ENCODE results near the gene ATAD3B.
"Not testable (repeated sequence)": the region's sequence is repeated elsewhere in the genome, so short reads cannot be mapped to it uniquely, and the experiment has no call there.

The ATAD3B gene

DNA sequence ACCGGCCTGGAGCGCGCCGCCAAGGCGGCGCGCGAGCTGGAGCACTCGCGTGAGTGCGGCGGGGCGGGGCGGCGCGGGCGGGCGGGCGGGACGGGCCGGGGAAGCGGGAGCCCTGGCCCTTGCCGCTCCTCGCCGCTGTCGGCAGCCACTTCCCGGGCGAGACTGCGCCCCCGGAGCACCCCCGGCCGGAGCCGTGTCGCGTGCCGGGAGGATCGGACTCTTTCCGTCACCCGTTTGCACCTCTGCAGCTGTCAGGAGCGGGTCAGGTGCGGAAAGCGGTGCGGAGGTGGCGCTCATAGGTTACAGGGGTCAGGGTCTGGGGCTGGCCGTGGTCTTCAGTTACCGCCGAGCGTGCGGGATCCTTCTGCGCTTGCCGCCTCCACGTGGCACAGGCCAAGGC lies 40.9 kb downstream of the ATAD3B start:
- H3K27me3 Mint-ChIP-seq, H3K9me3 Mint-ChIP-seq, DNase-seq: not testable (repeated sequence)
- Mint-ChIP-seq H3K27ac (peak overlapping the region; percentile 80), H3K4me3 (peak overlapping the region; percentile 77 to 78), H3K4me1 (peaks cover 10 to 16% of the 10 kb centered on the region in 2 donors), H3K36me3 (peaks cover 9 to 14% of the 10 kb centered on the region in 2 donors)
- peak; percentile 31 to 37 for ATAC-seq (replicated peaks)

DNA sequence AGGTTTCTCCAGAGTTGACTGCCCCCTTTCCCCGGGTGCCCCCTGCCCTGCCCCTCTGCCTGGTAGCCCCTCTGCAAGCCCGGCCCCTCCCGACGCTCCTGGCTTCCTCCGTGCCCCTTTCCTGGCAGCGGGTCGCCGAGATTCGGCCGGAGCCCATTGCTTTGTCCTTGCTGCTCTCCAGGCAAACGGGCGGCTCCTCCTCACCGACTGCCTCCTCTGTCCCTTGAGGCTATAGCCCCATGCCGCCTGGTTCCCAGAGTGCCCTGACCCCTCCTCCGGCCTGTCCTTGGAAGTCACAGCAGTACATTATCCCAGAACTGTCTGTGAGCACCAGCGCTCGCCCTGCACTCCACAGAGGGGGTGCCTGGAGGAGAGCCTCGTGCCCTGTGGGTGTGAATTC lies 42.1 kb downstream of the ATAD3B start:
- ATAC-seq (replicated peaks); H3K9me3 Mint-ChIP-seq; H3K27me3 Mint-ChIP-seq; DNase-seq: not testable (repeated sequence)
- Mint-ChIP-seq H3K27ac (peak overlapping the region; percentile 42), H3K36me3 (peaks cover 17 to 24% of the 10 kb centered on the region in 2 donors), H3K4me1 (peaks cover 12 to 16% of the 10 kb centered on the region in 2 donors), H3K4me3 (peak overlapping the region; percentile 79 to 82)

DNA sequence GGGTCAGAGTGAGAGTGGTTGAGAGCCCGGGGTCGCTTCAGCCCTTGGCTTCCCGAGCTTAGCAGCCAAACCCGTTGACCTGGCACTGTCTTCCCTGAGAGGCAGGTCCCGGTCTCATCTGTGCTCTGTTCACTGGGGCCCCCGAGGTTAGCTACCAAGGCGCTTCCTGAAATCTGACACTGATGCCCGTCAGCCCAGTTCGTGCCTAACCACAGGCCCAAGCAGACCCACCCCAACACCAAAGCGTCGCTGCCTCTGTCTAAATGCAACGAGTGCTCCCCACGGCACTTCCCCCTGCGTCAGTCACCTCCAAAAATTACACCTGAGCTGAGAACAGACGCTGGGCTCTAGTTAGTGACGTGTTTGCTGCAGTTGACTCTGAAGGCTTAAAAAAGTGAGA lies 42.8 kb downstream of the ATAD3B start:
- not testable (repeated sequence) for ATAC-seq (replicated peaks); H3K9me3 Mint-ChIP-seq; H3K27me3 Mint-ChIP-seq; DNase-seq; H3K27ac Mint-ChIP-seq
- peak overlapping the region in 1 of 2 donors; percentile 79 for H3K4me3 Mint-ChIP-seq
- peaks cover 18 to 25% of the 10 kb centered on the region in 2 donors for H3K36me3 Mint-ChIP-seq
- peaks cover 12 to 16% of the 10 kb centered on the region in 2 donors for H3K4me1 Mint-ChIP-seq

GRCh38 chr1:1516923-1517322 lies 45.4 kb downstream of the ATAD3B start:
- not testable (repeated sequence) for H3K9me3 Mint-ChIP-seq; H3K27ac Mint-ChIP-seq; H3K4me3 Mint-ChIP-seq; H3K27me3 Mint-ChIP-seq; DNase-seq; H3K4me1 Mint-ChIP-seq; ATAC-seq (replicated peaks)
- H3K36me3 Mint-ChIP-seq = peaks cover 25 to 34% of the 10 kb centered on the region in 2 donors

GRCh38 chr1:1517973-1518620 lies 46.5 kb downstream of the ATAD3B start:
- no peaks in the 10 kb centered on the region for H3K27me3 Mint-ChIP-seq
- H3K4me1 Mint-ChIP-seq = peaks cover 7 to 8% of the 10 kb centered on the region in 2 donors
- ATAC-seq (replicated peaks) (no peak), DNase-seq (no peak)
- H3K36me3 Mint-ChIP-seq = peaks cover 24 to 32% of the 10 kb centered on the region in 2 donors
- H3K27ac Mint-ChIP-seq = no peak overlapping the region
- H3K4me3 Mint-ChIP-seq = no peak overlapping the region
- no peaks in the 10 kb centered on the region for H3K9me3 Mint-ChIP-seq

- not testable (repeated sequence) for H3K4me3 Mint-ChIP-seq; ATAC-seq (replicated peaks); H3K27ac Mint-ChIP-seq; H3K9me3 Mint-ChIP-seq; H3K27me3 Mint-ChIP-seq; H3K4me1 Mint-ChIP-seq; DNase-seq
- H3K36me3 Mint-ChIP-seq = peaks cover 25 to 31% of the 10 kb centered on the region in 2 donors
Measured at GRCh38 chr1:1518621-1519007, 47.0 kb downstream of the ATAD3B start.

DNA sequence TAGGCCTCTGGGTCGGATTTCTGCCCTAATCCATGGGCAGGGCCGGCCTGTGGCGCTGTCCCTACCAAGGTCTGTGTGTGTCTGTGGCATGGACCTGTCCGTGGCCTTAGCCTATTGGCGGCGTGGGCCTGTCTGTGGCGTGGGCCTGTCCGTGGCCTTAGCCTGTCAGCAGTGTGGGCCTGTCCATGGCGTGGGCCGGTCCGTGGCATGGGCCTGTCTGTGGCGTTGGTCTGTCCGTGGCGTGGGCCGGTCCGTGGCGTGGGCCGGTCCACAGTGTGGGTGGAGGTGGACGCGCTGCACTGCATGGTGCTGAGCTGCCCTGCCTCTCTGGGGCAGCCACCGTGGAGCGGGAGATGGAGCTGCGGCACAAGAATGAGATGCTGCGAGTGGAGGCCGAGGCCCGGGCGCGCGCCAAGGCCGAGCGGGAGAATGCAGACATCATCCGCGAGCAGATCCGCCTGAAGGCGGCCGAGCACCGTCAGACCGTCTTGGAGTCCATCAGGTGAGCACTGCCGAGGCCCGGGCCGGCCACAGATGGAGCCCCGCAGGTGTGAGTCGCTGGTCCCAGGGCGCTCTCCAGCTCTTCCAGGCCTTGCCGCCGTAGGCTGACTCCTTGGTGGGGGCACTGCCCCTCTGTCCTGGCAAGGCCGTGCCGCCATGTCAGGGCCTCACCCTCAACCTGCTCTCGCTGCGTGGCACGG lies 48.4 kb downstream of the ATAD3B start:
- H3K9me3 Mint-ChIP-seq; DNase-seq; ATAC-seq (replicated peaks); H3K27me3 Mint-ChIP-seq; H3K4me3 Mint-ChIP-seq; H3K27ac Mint-ChIP-seq; H3K4me1 Mint-ChIP-seq: not testable (repeated sequence)
- peaks cover 23 to 30% of the 10 kb centered on the region in 2 donors for H3K36me3 Mint-ChIP-seq

DNA sequence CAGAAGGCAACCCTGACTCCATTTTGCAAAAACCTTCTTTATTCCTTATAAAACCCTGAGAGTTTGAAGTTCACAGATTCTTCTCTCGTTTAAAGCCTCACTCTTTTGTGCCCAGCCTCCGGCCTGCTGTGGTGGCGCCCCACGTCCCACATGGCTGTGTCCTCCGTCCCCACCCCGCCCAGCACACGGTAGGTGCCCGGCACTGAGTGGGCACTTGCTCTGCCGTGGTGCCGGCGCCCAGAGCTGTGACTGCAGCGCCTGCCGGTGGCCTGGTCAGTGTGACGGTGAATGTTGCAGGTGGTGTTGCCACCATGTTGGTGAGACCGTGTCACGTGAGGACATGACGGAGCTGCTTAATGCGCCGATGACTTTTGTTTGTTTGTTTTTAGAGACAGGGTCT lies 49.8 kb downstream of the ATAD3B start:
- Mint-ChIP-seq H3K4me1 (peaks cover 0 to 2% of the 10 kb centered on the region in 2 donors), H3K27ac (no peak overlapping the region), H3K4me3 (no peak overlapping the region), H3K27me3 (no peaks in the 10 kb centered on the region), H3K36me3 (peaks cover 24 to 29% of the 10 kb centered on the region in 2 donors), H3K9me3 (no peaks in the 10 kb centered on the region)
- ATAC-seq (replicated peaks) = no peak
- DNase-seq = no peak

DNA sequence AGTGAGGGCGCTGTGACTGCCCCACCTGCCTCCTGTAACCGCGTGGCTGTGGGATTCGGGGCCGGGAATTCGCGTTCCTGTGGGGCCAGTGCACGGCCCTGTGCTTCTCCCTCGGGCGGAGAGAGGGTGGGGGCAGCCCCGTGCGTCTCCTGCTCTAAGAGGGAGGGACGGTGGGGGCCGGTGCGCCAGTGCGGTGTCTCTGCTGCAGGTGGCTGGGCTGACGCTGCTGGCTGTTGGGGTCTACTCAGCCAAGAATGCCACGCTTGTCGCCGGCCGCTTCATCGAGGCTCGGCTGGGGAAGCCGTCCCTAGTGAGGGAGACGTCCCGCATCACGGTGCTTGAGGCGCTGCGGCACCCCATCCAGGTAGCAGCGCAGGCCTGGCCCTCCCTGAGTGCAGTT lies 51.0 kb downstream of the ATAD3B start:
- not testable (repeated sequence) for H3K27ac Mint-ChIP-seq; H3K4me1 Mint-ChIP-seq; H3K4me3 Mint-ChIP-seq; H3K27me3 Mint-ChIP-seq; H3K9me3 Mint-ChIP-seq; DNase-seq; ATAC-seq (replicated peaks)
- H3K36me3 Mint-ChIP-seq = peaks cover 30 to 35% of the 10 kb centered on the region in 2 donors

GRCh38 chr1:1523226-1523625 lies 51.7 kb downstream of the ATAD3B start:
- not testable (repeated sequence) for DNase-seq; H3K27ac Mint-ChIP-seq; H3K4me1 Mint-ChIP-seq; H3K9me3 Mint-ChIP-seq; H3K27me3 Mint-ChIP-seq; H3K4me3 Mint-ChIP-seq; ATAC-seq (replicated peaks)
- H3K36me3 Mint-ChIP-seq = peaks cover 28 to 32% of the 10 kb centered on the region in 2 donors

- not testable (repeated sequence) for H3K9me3 Mint-ChIP-seq; DNase-seq; H3K27me3 Mint-ChIP-seq; H3K4me1 Mint-ChIP-seq; H3K4me3 Mint-ChIP-seq; H3K27ac Mint-ChIP-seq; ATAC-seq (replicated peaks)
- H3K36me3 Mint-ChIP-seq = peaks cover 26 to 29% of the 10 kb centered on the region in 2 donors
Measured at GRCh38 chr1:1523651-1524050, 52.1 kb downstream of the ATAD3B start.

DNA sequence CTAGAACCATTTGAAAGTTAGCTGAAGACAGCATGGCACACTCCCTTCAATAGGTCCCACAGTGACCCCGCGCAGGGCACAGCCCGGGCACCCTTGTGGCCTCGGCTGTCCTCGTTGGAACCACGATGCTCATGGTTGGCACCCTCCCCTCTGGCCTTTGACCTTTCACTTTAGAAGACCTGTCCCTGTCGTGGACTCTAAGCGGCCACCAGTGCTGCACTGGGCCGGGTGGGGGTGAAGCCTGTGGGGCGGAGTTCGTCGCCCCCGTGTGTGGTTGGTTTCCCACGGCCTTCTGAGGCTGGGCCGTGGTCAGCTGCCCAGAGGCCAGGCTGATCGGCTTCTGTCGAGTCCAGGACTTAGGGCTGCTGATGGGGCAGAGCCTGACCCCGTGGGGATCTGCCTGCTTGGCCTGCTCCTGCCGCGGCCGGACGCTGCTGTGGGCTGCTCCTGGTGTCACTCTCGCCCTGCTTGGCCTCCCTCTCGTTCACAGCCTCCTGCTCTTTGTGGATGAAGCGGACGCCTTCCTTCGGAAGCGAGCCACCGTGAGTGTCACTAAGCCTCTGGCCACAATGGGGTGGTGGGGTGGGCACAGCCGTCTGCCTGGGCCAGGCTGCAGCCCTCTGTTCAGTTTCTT lies 53.3 kb downstream of the ATAD3B start:
- H3K27me3 Mint-ChIP-seq; H3K4me1 Mint-ChIP-seq; DNase-seq; H3K4me3 Mint-ChIP-seq; H3K27ac Mint-ChIP-seq; ATAC-seq (replicated peaks); H3K9me3 Mint-ChIP-seq: not testable (repeated sequence)
- peaks cover 34 to 35% of the 10 kb centered on the region in 2 donors for H3K36me3 Mint-ChIP-seq

DNA sequence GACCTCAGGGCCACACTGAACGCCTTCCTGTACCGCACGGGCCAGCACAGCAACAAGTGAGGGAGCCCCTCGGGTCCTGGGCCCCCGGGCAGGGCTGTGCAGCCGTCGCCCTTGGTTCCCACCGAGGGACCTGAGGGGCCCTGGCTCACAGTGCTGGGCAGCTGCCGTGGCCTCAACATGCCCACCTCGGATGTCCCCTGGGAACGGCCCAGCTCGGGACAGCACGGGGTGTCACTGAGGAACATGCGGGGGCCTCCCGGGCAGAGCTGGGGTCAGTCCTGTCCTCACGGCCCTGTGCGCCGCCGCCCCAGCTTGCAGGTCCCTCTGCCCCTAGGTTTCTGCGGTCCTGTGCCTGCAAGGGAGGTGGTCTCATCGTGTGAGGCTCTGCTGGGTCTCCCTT lies 54.9 kb downstream of the ATAD3B start:
- H3K36me3 Mint-ChIP-seq = peaks cover 35 to 40% of the 10 kb centered on the region in 2 donors
- not testable (repeated sequence) for H3K4me1 Mint-ChIP-seq; DNase-seq; H3K4me3 Mint-ChIP-seq; H3K9me3 Mint-ChIP-seq; H3K27me3 Mint-ChIP-seq; ATAC-seq (replicated peaks); H3K27ac Mint-ChIP-seq

- Mint-ChIP-seq H3K4me3 (no peak overlapping the region), H3K9me3 (peaks cover 4 to 6% of the 10 kb centered on the region in 2 donors)
- ATAC-seq (replicated peaks) = no peak
Measured at GRCh38 chr1:1527092-1527816, 55.7 kb downstream of the ATAD3B start.

More at GRCh38 chr1:1527092-1527816, 55.7 kb downstream of the ATAD3B start:
- H3K27ac Mint-ChIP-seq = no peak overlapping the region
- H3K27me3 Mint-ChIP-seq = no peaks in the 10 kb centered on the region
- peaks cover 40 to 41% of the 10 kb centered on the region in 2 donors for H3K36me3 Mint-ChIP-seq
- no peaks in the 10 kb centered on the region for H3K4me1 Mint-ChIP-seq
- no peak for DNase-seq

All from stimulated activated naive B cell treated with anti-CD40 and anti-IgM and Interleukin-4, amounts not matched to agents 10 μg/mL and 1 μg/mL and 100 μg/mL, for 72 hours (primary cell).